Measurements from ENCODE around the gene LRRC1.

LRRC1 gene

DNA sequence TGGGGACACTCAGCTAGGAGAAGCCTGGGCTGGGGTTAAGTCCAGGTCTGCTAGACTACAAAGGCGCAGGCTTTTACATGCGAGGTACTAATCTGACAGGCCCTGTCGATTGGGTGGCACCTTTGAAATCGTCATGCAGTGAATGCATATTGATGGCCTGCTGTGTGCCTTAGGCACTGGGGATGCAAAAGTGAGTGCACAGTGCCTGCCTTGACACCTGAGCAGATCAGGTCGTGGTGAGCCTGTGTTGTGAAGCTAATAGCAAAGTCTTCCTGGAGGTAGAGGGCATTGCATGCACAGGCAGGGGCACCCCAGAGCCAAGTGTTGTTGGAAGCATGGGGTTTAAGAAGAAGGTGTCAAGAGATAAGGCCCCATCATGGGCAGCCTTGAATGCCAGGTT, 16.9 kb downstream of the LRRC1 start:
- no peaks in the 10 kb centered on the region for H3K9me3 ChIP-seq (ENCODE audit: control insufficient read depth, low read length)
- H3K36me3 ChIP-seq (ENCODE audit: control insufficient read depth, insufficient read depth, low read length), result no peaks in the 10 kb centered on the region
- H3K27me3 ChIP-seq (replicated peaks; ENCODE audit: control insufficient read depth, insufficient read depth, low read length, poor library complexity, severe bottlenecking), result no peaks in the 10 kb centered on the region
- H3K27ac ChIP-seq (ENCODE audit: insufficient read depth, low read length, poor library complexity, severe bottlenecking), result no peak overlapping the region
- no peak for DNase-seq
- no peaks in the 10 kb centered on the region for H3K4me1 ChIP-seq (ENCODE audit: control insufficient read depth, insufficient read depth, low read length, poor library complexity, severe bottlenecking)
- no peak overlapping the region for H3K4me3 ChIP-seq (ENCODE audit: insufficient read depth, low read depth, low read length, poor library complexity, severe bottlenecking)

DNA sequence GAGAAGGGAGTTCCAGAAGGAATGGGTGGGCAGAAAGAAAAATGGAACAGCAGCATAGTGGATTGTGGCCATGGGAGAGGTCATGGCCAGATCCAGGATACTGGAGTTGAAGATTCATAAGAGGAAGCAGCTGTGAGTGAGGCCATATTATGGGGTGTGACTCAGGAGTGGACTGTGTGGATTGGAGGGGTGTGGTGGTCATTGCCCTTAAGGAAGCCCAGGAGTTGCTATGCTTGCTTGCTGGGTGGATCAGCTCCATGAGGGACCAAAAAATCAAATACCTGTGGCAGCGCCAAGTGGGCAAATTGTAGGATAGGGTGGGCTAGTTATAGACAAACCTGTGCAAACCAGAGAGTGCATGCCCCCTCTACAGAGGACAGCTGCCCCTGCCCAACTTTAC, 18.3 kb downstream of the LRRC1 start:
- Histone ChIP-seq H3K9me3 (ENCODE audit: control insufficient read depth, low read length) (no peaks in the 10 kb centered on the region), H3K4me3 (ENCODE audit: insufficient read depth, low read depth, low read length, poor library complexity, severe bottlenecking) (no peak overlapping the region), H3K27ac (ENCODE audit: insufficient read depth, low read length, poor library complexity, severe bottlenecking) (no peak overlapping the region), H3K4me1 (ENCODE audit: control insufficient read depth, insufficient read depth, low read length, poor library complexity, severe bottlenecking) (no peaks in the 10 kb centered on the region), H3K27me3 (replicated peaks; ENCODE audit: control insufficient read depth, insufficient read depth, low read length, poor library complexity, severe bottlenecking) (no peaks in the 10 kb centered on the region), H3K36me3 (ENCODE audit: control insufficient read depth, insufficient read depth, low read length) (no peaks in the 10 kb centered on the region)
- no peak for DNase-seq

DNA sequence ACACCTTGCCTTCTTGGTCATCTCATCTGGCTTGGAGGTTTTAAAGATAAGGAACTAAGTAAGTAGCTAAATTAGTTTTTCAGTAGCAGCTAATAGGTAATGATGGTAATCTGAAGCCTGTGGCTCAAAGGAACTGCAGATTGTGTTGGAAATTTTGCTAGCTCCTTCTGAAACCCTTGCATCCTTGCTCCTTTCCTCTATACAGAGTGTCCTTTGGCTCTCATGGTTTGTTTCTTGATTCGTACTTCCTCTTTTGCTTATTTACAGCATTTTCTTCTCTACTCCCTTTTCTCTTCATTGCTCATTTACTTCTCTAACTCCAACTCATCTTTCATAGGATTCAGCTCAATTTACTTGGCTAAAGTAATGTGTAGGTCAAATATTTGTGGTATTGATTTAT, 19.0 kb downstream of the LRRC1 start:
- Histone ChIP-seq H3K27ac (ENCODE audit: insufficient read depth, low read length, poor library complexity, severe bottlenecking) (no peak overlapping the region), H3K27me3 (replicated peaks; ENCODE audit: control insufficient read depth, insufficient read depth, low read length, poor library complexity, severe bottlenecking) (no peaks in the 10 kb centered on the region), H3K4me1 (ENCODE audit: control insufficient read depth, insufficient read depth, low read length, poor library complexity, severe bottlenecking) (no peaks in the 10 kb centered on the region), H3K9me3 (ENCODE audit: control insufficient read depth, low read length) (no peaks in the 10 kb centered on the region), H3K4me3 (ENCODE audit: insufficient read depth, low read depth, low read length, poor library complexity, severe bottlenecking) (no peak overlapping the region), H3K36me3 (ENCODE audit: control insufficient read depth, insufficient read depth, low read length) (no peaks in the 10 kb centered on the region)
- DNase-seq, result no peak

DNA sequence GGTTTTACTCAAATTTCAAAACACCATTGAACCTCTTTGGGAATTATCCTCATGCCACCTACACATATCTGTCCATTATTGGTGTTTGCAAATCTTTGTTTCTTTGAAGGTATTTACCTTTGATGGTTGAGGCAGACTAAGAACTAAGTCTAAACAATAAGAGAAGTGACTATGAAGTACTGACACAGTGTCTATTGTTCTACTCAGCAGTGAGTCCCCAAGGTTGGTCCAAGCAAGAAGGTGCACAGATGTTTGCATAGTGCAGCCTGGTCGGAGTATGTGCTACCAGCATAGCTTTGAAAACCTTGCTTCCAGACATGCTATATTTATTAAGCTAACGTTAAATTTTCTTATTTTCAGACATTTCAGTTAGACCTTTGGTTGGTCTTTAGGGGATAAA, 19.5 kb downstream of the LRRC1 start:
- Histone ChIP-seq H3K27ac (ENCODE audit: insufficient read depth, low read length, poor library complexity, severe bottlenecking) (no peak overlapping the region), H3K9me3 (ENCODE audit: control insufficient read depth, low read length) (no peaks in the 10 kb centered on the region), H3K4me1 (ENCODE audit: control insufficient read depth, insufficient read depth, low read length, poor library complexity, severe bottlenecking) (no peaks in the 10 kb centered on the region), H3K4me3 (ENCODE audit: insufficient read depth, low read depth, low read length, poor library complexity, severe bottlenecking) (no peak overlapping the region), H3K36me3 (ENCODE audit: control insufficient read depth, insufficient read depth, low read length) (no peaks in the 10 kb centered on the region), H3K27me3 (replicated peaks; ENCODE audit: control insufficient read depth, insufficient read depth, low read length, poor library complexity, severe bottlenecking) (no peaks in the 10 kb centered on the region)
- no peak for DNase-seq

DNA sequence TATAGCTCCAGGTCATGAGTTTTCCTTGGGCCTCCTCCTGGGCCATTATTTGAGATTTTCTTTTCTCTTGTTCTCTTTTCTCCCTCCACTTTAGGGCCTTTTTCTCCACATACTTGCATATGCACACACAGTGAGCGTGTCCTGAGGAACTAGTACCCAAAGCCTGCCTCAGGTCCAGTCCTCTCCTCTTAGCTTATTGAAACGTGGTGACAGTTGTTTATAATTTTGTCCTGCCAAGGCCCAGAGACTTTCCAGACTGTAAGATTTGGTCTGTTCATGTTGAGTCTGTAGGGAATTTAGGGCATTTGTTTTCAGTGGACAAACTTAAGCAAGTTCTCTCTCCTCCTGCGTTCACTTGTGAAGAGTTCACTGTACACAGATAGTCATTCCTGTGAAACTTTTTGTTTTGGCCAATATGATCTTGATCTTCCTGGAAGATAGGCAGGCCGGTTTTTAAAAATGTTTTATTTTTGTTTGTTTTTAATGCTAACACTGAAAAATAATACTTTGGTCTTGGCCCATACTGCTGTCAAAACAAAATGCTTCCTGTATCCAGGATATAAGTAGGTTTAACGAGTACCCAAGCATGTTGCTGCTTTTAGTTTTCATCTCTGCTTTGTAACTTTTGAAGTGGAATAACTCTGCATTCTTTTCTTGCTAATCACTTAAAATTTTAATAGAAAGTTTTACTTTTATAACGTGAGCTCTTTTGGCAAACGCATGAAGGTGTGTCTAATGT, 20.7 kb downstream of the LRRC1 start:
- Histone ChIP-seq H3K36me3 (ENCODE audit: control insufficient read depth, insufficient read depth, low read length) (no peaks in the 10 kb centered on the region), H3K9me3 (ENCODE audit: control insufficient read depth, low read length) (no peaks in the 10 kb centered on the region), H3K4me1 (ENCODE audit: control insufficient read depth, insufficient read depth, low read length, poor library complexity, severe bottlenecking) (no peaks in the 10 kb centered on the region), H3K4me3 (ENCODE audit: insufficient read depth, low read depth, low read length, poor library complexity, severe bottlenecking) (no peak overlapping the region), H3K27ac (ENCODE audit: insufficient read depth, low read length, poor library complexity, severe bottlenecking) (no peak overlapping the region), H3K27me3 (replicated peaks; ENCODE audit: control insufficient read depth, insufficient read depth, low read length, poor library complexity, severe bottlenecking) (no peaks in the 10 kb centered on the region)
- DNase-seq, result no peak

DNA sequence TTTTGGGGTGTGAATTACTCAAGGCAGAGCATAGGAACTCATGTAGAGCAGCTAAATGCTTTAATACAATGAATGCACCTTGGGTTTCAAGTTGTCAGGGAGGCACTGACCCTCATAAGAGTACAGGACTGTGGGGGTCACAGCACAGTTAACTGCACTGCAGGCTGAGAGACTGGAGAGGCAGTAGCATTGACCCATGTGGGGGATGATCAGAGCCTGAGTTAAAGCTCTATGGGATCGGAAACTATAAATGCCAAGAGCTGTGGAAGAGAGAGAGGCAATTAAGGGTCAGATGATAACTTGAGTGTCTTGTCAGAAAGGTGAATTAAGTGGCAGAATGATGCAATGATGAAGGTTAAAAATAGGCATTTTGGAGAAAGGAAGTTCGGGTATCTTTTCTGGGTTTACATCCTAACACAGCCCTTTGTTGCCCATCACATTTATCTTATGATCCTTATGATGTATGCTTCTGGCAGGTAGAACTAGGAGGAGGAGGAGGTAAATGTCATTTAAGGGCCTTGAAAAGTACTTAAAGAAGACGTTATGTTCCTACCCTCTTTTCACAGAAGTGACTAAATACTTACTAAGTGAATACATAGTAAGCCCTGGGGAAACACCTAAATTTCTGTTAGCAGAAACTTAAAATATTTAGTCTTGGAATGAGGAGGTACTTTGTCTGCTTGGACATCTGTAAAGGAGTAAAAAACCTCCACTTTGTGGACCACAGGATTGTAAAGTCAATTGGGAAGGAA, 24.2 kb downstream of the LRRC1 start:
- Histone ChIP-seq H3K27me3 (replicated peaks; ENCODE audit: control insufficient read depth, insufficient read depth, low read length, poor library complexity, severe bottlenecking) (no peaks in the 10 kb centered on the region), H3K27ac (ENCODE audit: insufficient read depth, low read length, poor library complexity, severe bottlenecking) (no peak overlapping the region), H3K4me1 (ENCODE audit: control insufficient read depth, insufficient read depth, low read length, poor library complexity, severe bottlenecking) (no peaks in the 10 kb centered on the region), H3K4me3 (ENCODE audit: insufficient read depth, low read depth, low read length, poor library complexity, severe bottlenecking) (no peak overlapping the region), H3K36me3 (ENCODE audit: control insufficient read depth, insufficient read depth, low read length) (no peaks in the 10 kb centered on the region), H3K9me3 (ENCODE audit: control insufficient read depth, low read length) (no peaks in the 10 kb centered on the region)
- no peak for DNase-seq

DNA sequence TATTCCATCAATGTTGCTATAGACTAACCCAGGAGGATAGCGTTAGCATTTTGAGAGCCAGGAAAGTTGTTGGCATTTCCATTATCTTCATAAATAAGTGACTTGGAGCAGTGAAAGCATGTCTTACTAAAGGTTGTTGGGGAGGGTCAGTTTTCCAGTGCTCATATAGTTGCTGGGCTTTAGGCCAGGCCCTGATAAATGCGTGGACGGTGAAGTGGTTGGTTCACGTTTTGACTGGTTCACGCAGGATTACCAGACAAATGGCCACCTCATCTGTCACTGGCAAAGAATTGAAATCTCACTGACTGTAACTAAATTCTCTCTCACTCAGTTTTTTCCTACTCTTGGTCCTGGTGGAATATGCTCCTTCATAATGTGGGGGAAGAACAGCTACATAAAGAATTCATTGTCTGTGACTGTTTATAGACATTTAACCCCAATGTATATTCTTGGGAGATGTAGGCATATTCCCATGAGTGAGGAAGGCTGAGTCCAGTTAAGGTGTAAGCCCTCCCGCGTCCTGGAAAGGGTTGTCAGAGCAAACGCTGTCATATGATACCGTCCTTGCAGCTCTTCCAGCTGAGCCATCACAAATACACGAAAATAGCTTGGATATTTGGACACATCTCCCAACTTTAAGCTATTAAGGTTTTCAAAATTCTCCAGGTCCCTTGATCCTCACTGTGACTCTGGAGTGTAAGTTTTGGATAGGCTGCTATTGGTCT, 27.8 kb downstream of the LRRC1 start:
- no peak overlapping the region for H3K27ac ChIP-seq (ENCODE audit: insufficient read depth, low read length, poor library complexity, severe bottlenecking)
- H3K4me3 ChIP-seq (ENCODE audit: insufficient read depth, low read depth, low read length, poor library complexity, severe bottlenecking), result no peak overlapping the region
- H3K36me3 ChIP-seq (ENCODE audit: control insufficient read depth, insufficient read depth, low read length), result no peaks in the 10 kb centered on the region
- no peaks in the 10 kb centered on the region for H3K9me3 ChIP-seq (ENCODE audit: control insufficient read depth, low read length)
- DNase-seq, result no peak
- H3K27me3 ChIP-seq (replicated peaks; ENCODE audit: control insufficient read depth, insufficient read depth, low read length, poor library complexity, severe bottlenecking), result no peaks in the 10 kb centered on the region
- no peaks in the 10 kb centered on the region for H3K4me1 ChIP-seq (ENCODE audit: control insufficient read depth, insufficient read depth, low read length, poor library complexity, severe bottlenecking)

DNA sequence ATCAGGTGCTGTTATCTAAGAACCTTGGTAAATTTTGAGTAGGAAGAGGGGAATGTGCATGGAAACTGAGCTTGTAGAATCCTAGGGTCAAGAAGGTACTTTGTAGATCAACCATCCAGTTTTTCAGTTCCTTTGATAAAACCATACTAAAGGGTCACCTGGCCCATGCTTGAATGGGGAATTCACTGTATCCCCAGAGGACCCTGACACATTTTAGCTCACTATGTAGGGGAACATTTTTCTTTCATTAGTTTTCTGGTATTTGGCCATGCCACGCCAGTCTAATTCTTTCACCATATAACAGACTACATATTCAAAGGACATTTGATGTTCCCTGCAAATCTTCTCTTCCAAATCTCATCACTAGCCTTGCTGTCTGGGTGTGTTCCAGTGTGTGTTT, 29.9 kb downstream of the LRRC1 start:
- Histone ChIP-seq H3K27ac (ENCODE audit: insufficient read depth, low read length, poor library complexity, severe bottlenecking) (no peak overlapping the region), H3K27me3 (replicated peaks; ENCODE audit: control insufficient read depth, insufficient read depth, low read length, poor library complexity, severe bottlenecking) (no peaks in the 10 kb centered on the region), H3K9me3 (ENCODE audit: control insufficient read depth, low read length) (no peaks in the 10 kb centered on the region), H3K4me1 (ENCODE audit: control insufficient read depth, insufficient read depth, low read length, poor library complexity, severe bottlenecking) (no peaks in the 10 kb centered on the region), H3K36me3 (ENCODE audit: control insufficient read depth, insufficient read depth, low read length) (no peaks in the 10 kb centered on the region), H3K4me3 (ENCODE audit: insufficient read depth, low read depth, low read length, poor library complexity, severe bottlenecking) (no peak overlapping the region)
- no peak for DNase-seq

DNA sequence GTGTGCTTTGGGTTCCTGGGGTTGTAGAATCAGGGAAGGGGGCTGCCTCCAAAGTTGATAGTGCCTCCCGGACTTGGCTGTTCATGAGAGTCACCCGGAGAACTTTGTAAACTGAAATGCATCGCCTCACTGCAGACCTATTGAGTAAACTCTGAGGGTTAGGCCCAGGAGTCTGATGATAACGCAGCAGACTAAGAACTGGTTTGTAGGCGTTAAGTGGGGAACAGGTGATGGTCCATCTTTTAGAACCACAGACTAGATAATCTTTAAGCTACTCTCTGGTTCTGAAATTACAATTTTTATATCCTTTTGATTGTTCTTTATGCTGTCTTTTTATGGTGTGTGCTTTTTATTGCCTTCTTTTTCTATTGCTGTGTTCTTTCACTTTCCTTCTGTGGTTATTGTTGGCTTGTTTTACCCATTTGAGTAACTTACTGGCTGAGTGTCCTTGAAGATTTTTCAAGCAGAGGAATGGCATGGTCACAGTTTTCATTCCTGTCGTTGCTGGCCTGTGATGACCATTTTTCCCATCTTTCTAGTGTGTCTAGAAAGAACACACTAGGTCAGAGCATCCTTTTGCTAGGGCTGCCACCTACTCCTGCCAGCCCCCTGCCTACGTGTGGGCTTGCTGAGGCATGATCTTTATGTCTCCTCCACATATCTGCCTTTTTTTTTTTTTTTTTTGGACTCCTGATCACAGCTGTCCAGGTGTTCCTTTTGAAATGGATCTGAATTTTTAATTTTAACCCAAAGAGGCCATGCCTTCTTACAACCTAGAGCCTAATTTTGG, 30.9 kb downstream of the LRRC1 start:
- Histone ChIP-seq H3K36me3 (ENCODE audit: control insufficient read depth, insufficient read depth, low read length) (no peaks in the 10 kb centered on the region), H3K9me3 (ENCODE audit: control insufficient read depth, low read length) (no peaks in the 10 kb centered on the region), H3K27ac (ENCODE audit: insufficient read depth, low read length, poor library complexity, severe bottlenecking) (no peak overlapping the region), H3K4me1 (ENCODE audit: control insufficient read depth, insufficient read depth, low read length, poor library complexity, severe bottlenecking) (no peaks in the 10 kb centered on the region), H3K27me3 (replicated peaks; ENCODE audit: control insufficient read depth, insufficient read depth, low read length, poor library complexity, severe bottlenecking) (no peaks in the 10 kb centered on the region), H3K4me3 (ENCODE audit: insufficient read depth, low read depth, low read length, poor library complexity, severe bottlenecking) (no peak overlapping the region)
- no peak for DNase-seq
